ENCODE measurements around the gene TSPAN12.

GRCh38 chr7:120806669-120807068 is 51.3 kb downstream of the TSPAN12 start:
- TF ChIP-seq EZH2 (IDR thresholded peaks at IDR 0.05; ENCODE audit: low read length, missing control alignments) (no peak), CTCF (conservative IDR thresholded peaks at IDR 0.05 in 1 of 2, IDR thresholded peaks at IDR 0.05 in 1 of 2; ENCODE audit: low read depth in 1 of 2, low read length in 2 of 2) (no peak)
